GM12892 (cell line): ENCODE data around the gene EGLN1.

Experiments used
- DNase-seq: peaks from one replicate; pipeline ENCODE4 v3.0.0; 2011; ENCODE audit not compliant: insufficient read length
- FAIRE-seq: peaks from 2 replicates; lab custom pipeline; 2011; peaks lifted over from hg19 to GRCh38; lab: Jason Lieb, UNC
- POLR2A ChIP-seq: IDR thresholded peaks from 2 replicates; pipeline ENCODE4 v1.6.1; 2011; ENCODE audit warnings: low read depth, low read length, control low read depth
- POLR2AphosphoS5 ChIP-seq: IDR thresholded peaks from 2 replicates; pipeline ENCODE4 v1.6.1; 2011; ENCODE audit warnings: low read depth, low read length, control low read depth
- TAF1 ChIP-seq: IDR thresholded peaks from 2 replicates; pipeline ENCODE4 v1.6.1; 2011; ENCODE audit warnings: low read depth, mild to moderate bottlenecking, control low read depth, low read length, borderline replicate concordance

Gene EGLN1

GRCh38 chr1:231419147-231419546, 2.9 kb downstream of the EGLN1 start:
- DNase-seq (no peak), FAIRE-seq (no peak)
- TF ChIP-seq POLR2AphosphoS5: no peak
- TF ChIP-seq POLR2A: no peak
- no peak for TF ChIP-seq TAF1

- TF ChIP-seq POLR2AphosphoS5: no peak
- no peak for TF ChIP-seq POLR2A
- FAIRE-seq: no peak
- no peak for DNase-seq
Observed at GRCh38 chr1:231418741-231419107, 3.4 kb downstream of the EGLN1 start.

GRCh38 chr1:231418101-231418740, 3.9 kb downstream of the EGLN1 start:
- FAIRE-seq (no peak), DNase-seq (no peak)
- TF ChIP-seq POLR2A (no peak), POLR2AphosphoS5 (no peak), TAF1 (no peak)

- FAIRE-seq (no peak), DNase-seq (no peak)
- TF ChIP-seq POLR2AphosphoS5: no peak
- no peak for TF ChIP-seq POLR2A
- no peak for TF ChIP-seq TAF1
Observed at GRCh38 chr1:231417513-231417912, 4.6 kb downstream of the EGLN1 start.

GRCh38 chr1:231416901-231417300, 5.2 kb downstream of the EGLN1 start:
- TF ChIP-seq TAF1: no peak
- TF ChIP-seq POLR2A: no peak
- no peak for TF ChIP-seq POLR2AphosphoS5
- DNase-seq (no peak), FAIRE-seq (no peak)

- FAIRE-seq: no peak
- DNase-seq: no peak
- TF ChIP-seq POLR2A: no peak
- no peak for TF ChIP-seq POLR2AphosphoS5
- TF ChIP-seq TAF1: no peak
Observed at GRCh38 chr1:231415018-231415583, 7.0 kb downstream of the EGLN1 start.

GRCh38 chr1:231414260-231415016, 7.6 kb downstream of the EGLN1 start:
- DNase-seq (no peak), FAIRE-seq (no peak)
- TF ChIP-seq TAF1 (no peak), POLR2AphosphoS5 (no peak), POLR2A (no peak)

- no peak for TF ChIP-seq POLR2A
- no peak for TF ChIP-seq POLR2AphosphoS5
- TF ChIP-seq TAF1: no peak
- no peak for FAIRE-seq
- DNase-seq: no peak
Observed at GRCh38 chr1:231413749-231414082, 8.4 kb downstream of the EGLN1 start.

GRCh38 chr1:231411036-231411531, 11.0 kb downstream of the EGLN1 start:
- FAIRE-seq: no peak
- no peak for TF ChIP-seq POLR2A
- no peak for DNase-seq

- DNase-seq: no peak
- no peak for TF ChIP-seq POLR2A
- no peak for TF ChIP-seq TAF1
- TF ChIP-seq POLR2AphosphoS5: no peak
- FAIRE-seq: peak; percentile 81
Observed at GRCh38 chr1:231410036-231410612, 12.0 kb downstream of the EGLN1 start.

- TF ChIP-seq POLR2A (no peak), TAF1 (no peak), POLR2AphosphoS5 (no peak)
- DNase-seq: no peak
- no peak for FAIRE-seq
Observed at GRCh38 chr1:231408528-231409094, 13.5 kb downstream of the EGLN1 start.
